Kidney (tissue), 14 donors: Measurements from ENCODE around the gene FRYL. TPM values are rescaled to one million over a fixed set of nuclear protein-coding genes. Genes with fewer than 3 reads are reported as not detected.

Experiments
- DNase-seq, 5 donors: peaks; one replicate each; pipeline ENCODE4 v3.0.0-alpha.2; 2013 to 2020
- FAIRE-seq: peaks from 2 replicates; lab custom pipeline; 2012; peaks lifted over from hg19 to GRCh38; lab: Jason Lieb, UNC
- H3K27ac ChIP-seq, 2 donors: one replicate each; pipeline ENCODE4 v1.7.0; 2013; ENCODE audit warnings: low read depth in 2 of 2, low read length in 2 of 2, inconsistent platforms in 1 of 2
- H3K27me3 ChIP-seq: one replicate; pipeline ENCODE4 v1.7.1; 2013; ENCODE audit warnings: low read length, inconsistent platforms; ENCODE audit not compliant: control insufficient read depth, insufficient read depth
- H3K36me3 ChIP-seq, 3 donors: one replicate each; pipeline versions ENCODE4 v1.7.0 to v1.7.1; 2013; ENCODE audit warnings: low read length in 3 of 3, control low read depth in 1 of 3, inconsistent platforms in 1 of 3; ENCODE audit not compliant: insufficient read depth in 3 of 3, control insufficient read depth in 2 of 3
- H3K4me1 ChIP-seq, 3 donors: one replicate each; pipeline versions ENCODE4 v1.7.0 to v1.7.1; 2013; ENCODE audit warnings: low read length in 3 of 3, inconsistent platforms in 1 of 3, low read depth in 1 of 3; ENCODE audit not compliant: control insufficient read depth in 2 of 3, insufficient read depth in 2 of 3
- H3K4me3 ChIP-seq, 3 donors: one replicate each; pipeline versions ENCODE4 v1.7.0 to v1.8.1; 2013; ENCODE audit warnings: low read length in 3 of 3, control low read depth in 1 of 3, inconsistent platforms in 1 of 3
- H3K9ac ChIP-seq, 3 donors: one replicate each; pipeline versions ENCODE4 v1.7.0 to v1.7.1; 2013; ENCODE audit warnings: low read length in 3 of 3, control low read depth in 1 of 3, inconsistent platforms in 1 of 3
- H3K9me3 ChIP-seq, 3 donors: one replicate each; pipeline versions ENCODE4 v1.7.0 to v1.7.1; 2013; ENCODE audit warnings: low read length in 3 of 3, control low read depth in 1 of 3, inconsistent platforms in 1 of 3; ENCODE audit not compliant: control insufficient read depth in 2 of 3, insufficient read depth in 1 of 3
- intact Hi-C: fragments of 100-400 bp; cut with DNase I; formaldehyde crosslinking; loops from one replicate; pipeline ENCODE4 v1.11.1; 2022
- polyA plus RNA-seq: library from polyadenylated mRNA; stranded (reverse); fragments of 350-450 nt; fragmentation: Illumina TruSeq; extraction: RNeasy Lipid Tissue Mini Kit (QIAGEN cat#74804); gene quantifications from one replicate; pipeline ENCODE4 v1.2.3, GENCODE V29; 2014; ENCODE audit warnings: low read depth, low replicate concordance; ENCODE audit not compliant: insufficient read depth
- total RNA-seq: library from RNA; stranded (reverse); fragmentation: NEBNext Ultra II Directional; extraction: Animal tissue kit (Norgen Biotek cat#: 25700); gene quantifications from one replicate; pipeline ENCODE4 v1.2.1, GENCODE V29; 2021
- TF ChIP-seq, protein P1 (sequence below): IDR thresholded peaks from 3 replicates; pipeline ENCODE4 v1.5.1; 2012; ENCODE audit warnings: mild to moderate bottlenecking, moderate library complexity, borderline replicate concordance; ENCODE audit not compliant: insufficient read depth; ENCODE audit errors: extremely low read depth
- donor health status: control.
- donor health status: control.
- donor health status: control.
- donor health status: control.
- donor health status: control.
- donor health status: DM: yes; HTN: yes; CAD: no.
- donor health status: Normal renal cell carcinoma (clear cell type).

Gene FRYL
- total and polyA plus RNA-seq, 2 donors from 2014 or later = 11.6 to 78.9 TPM

DNA sequence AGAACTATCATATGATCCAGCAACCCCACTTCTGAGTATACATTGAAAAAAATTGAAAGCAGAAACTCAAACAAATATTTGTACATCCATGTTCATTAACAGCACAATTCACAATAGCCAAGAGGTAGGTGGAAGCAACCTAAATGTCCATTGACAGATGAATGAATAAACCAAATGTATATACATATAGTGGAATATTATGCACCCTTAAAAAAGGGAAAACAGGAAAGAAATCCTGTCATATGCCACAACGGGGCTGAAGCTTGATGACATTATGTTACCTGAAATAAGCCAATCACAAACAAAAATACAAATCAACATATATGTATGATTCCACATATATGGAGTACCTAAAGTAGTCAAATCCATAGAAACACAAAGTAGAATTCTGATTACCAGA lies 222.1 kb downstream of the FRYL start:
- TF ChIP-seq, protein P1, sequence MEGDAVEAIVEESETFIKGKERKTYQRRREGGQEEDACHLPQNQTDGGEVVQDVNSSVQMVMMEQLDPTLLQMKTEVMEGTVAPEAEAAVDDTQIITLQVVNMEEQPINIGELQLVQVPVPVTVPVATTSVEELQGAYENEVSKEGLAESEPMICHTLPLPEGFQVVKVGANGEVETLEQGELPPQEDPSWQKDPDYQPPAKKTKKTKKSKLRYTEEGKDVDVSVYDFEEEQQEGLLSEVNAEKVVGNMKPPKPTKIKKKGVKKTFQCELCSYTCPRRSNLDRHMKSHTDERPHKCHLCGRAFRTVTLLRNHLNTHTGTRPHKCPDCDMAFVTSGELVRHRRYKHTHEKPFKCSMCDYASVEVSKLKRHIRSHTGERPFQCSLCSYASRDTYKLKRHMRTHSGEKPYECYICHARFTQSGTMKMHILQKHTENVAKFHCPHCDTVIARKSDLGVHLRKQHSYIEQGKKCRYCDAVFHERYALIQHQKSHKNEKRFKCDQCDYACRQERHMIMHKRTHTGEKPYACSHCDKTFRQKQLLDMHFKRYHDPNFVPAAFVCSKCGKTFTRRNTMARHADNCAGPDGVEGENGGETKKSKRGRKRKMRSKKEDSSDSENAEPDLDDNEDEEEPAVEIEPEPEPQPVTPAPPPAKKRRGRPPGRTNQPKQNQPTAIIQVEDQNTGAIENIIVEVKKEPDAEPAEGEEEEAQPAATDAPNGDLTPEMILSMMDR = no peak
- Histone ChIP-seq H3K4me3 (no peak overlapping the region), H3K27me3 (no peaks in the 10 kb centered on the region), H3K36me3 (peaks cover 7 to 24% (median 18%) of the 10 kb centered on the region in 3 donors), H3K9ac (no peak overlapping the region), H3K4me1 (no peaks in the 10 kb centered on the region), H3K9me3 (no peaks in the 10 kb centered on the region), H3K27ac (no peak overlapping the region)
- DNase-seq (no peak), FAIRE-seq (no peak)
- intact Hi-C loops = no loop called here

DNA sequence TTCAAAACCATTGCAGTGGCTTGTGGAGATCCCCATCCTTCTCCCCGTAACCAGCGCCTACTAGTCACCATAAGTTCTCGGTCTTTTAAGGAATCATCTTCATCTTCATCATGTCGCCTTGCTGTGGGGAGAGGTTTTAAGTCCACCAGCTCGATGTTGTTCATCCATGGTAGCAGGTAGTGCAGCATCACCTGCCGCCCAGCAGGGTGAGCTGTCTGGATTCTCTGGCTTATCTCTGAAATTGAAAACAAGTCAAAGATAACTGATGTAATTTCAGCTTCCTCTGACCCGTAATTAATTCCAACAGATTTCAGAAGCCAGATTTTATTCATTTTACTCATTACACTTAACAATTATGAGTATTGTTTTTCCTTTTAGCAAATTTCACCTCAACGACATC lies 222.6 kb downstream of the FRYL start:
- FAIRE-seq = no peak
- no peak overlapping the region for H3K9ac ChIP-seq
- peaks cover 8 to 24% (median 16%) of the 10 kb centered on the region in 3 donors for H3K36me3 ChIP-seq
- H3K27ac ChIP-seq = no peak overlapping the region
- intact Hi-C loops = no loop called here
- TF ChIP-seq, protein P1 = no peak
- no peak overlapping the region for H3K4me3 ChIP-seq
- no peaks in the 10 kb centered on the region for H3K9me3 ChIP-seq
- H3K27me3 ChIP-seq = no peaks in the 10 kb centered on the region
- no peaks in the 10 kb centered on the region for H3K4me1 ChIP-seq
- DNase-seq = no peak

DNA sequence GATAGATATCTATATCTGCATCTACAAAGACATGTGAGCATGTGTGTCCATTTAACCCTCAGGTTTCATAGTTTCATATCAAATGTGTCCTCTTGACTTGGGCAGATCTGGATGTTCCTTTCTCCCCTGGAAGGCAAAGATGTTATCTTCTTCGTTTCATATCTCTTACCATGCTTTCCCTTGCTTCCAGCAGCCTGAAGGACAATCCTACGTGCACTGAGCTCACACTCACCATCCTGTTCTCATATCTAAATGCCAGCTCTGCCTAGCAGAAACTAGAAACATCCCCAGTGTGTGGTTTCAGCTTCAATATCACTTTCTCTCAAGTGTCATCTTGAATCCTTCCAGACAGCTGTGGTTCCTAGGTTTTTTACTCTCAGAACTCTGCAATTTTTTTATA lies 223.8 kb downstream of the FRYL start:
- no peak for FAIRE-seq
- TF ChIP-seq, protein P1 = no peak

DNA sequence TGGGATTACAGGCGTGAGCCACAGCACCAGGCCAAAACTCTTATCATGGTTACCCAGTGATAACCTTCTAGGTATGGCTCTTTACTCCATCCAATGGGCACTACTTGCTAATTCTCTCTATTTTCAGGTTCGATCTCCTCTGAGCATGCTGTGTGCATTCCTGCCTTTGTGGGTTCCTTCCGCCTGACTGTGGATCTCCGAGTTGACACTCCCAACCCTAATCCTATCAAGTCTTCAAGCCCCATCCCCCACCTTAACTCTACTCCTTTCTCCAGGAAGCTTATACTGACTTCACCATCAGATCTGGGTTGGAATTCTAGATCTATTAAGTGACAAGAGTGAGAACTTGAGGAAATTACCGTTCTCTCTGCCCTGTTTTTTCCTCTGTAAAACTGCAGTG lies 225.5 kb downstream of the FRYL start:
- DNase-seq (no peak), FAIRE-seq (no peak)
- intact Hi-C loops = no loop called here
- Histone ChIP-seq H3K27ac (no peak overlapping the region), H3K4me3 (no peak overlapping the region), H3K27me3 (no peaks in the 10 kb centered on the region), H3K4me1 (no peaks in the 10 kb centered on the region), H3K36me3 (peaks cover 6 to 28% (median 8%) of the 10 kb centered on the region in 3 donors), H3K9me3 (no peaks in the 10 kb centered on the region), H3K9ac (no peak overlapping the region)
- TF ChIP-seq, protein P1 = no peak

More for the DNA sequence above, 223.8 kb downstream of the FRYL start:
- Histone ChIP-seq H3K27ac (no peak overlapping the region), H3K36me3 (peaks cover 8 to 24% (median 15%) of the 10 kb centered on the region in 3 donors), H3K27me3 (no peaks in the 10 kb centered on the region), H3K4me3 (no peak overlapping the region), H3K4me1 (no peaks in the 10 kb centered on the region), H3K9me3 (no peaks in the 10 kb centered on the region), H3K9ac (no peak overlapping the region)
- no peak for DNase-seq
- intact Hi-C loops = no loop called here
